ENCODE results near the gene DPYSL3. TPM values are rescaled to one million over a fixed set of nuclear protein-coding genes. Genes with fewer than 3 reads are reported as not detected.
"Not testable (repeated sequence)": the region's sequence is repeated elsewhere in the genome, so short reads cannot be mapped to it uniquely, and the experiment has no call there.

The DPYSL3 gene
- 126 and 161 TPM in 2 replicates for total RNA-seq

DNA sequence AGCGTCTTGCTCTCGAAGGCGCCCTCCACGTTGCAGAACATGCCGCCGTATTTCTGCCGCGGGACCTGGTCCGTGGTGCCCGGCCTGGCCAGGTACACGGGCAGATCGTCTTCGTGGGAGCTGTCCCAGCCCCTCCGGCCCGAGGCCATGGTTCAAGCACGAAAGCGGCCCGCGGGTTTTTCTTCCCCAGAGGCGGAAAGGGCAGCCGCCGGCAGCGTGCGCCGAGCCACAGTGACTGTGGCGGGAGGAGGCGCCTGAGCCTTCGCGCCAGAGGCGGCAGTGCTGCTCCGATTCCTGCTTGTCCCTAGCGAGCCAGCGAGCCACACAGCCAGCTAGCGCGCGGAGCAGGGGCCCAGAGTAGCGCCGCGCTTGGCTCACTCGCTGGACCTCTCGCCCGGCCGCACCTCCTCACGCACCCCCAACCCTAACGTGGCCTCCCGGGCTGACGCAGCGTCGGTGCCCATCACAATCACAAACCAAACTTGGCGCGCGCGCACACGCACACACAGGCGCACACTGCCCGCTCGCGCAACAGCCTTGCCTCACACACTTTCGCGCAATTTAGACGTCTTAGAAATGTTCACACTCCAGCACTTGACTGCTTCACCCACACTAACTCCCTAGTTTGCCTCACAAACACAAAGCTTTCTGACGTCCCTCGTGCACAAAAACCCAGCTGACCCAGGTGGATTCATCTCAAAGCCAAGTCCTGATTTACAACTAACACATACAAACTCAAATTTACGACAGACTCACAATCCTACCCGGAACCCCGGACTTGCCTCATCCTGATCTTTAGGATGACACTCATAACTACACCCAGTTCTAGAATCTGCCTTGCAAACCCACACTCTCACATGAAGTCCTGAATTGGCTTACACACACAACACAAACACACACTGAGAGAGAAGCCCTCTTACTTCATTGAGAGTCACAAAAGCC lies at the start of gene DPYSL3:
Gene DPYSL3 (minus strand): TSS at position 359 of the 942 bp plus-strand sequence. CDS start 210 bp downstream, at position 149.
- H3K4me3 ChIP-seq (ENCODE audit: low read depth, low read length) = peak within 1 kb of the TSS; percentile 89
- peak; percentile 79 for DNase-seq (ENCODE audit: low read depth)
- TF ChIP-seq, protein P1, sequence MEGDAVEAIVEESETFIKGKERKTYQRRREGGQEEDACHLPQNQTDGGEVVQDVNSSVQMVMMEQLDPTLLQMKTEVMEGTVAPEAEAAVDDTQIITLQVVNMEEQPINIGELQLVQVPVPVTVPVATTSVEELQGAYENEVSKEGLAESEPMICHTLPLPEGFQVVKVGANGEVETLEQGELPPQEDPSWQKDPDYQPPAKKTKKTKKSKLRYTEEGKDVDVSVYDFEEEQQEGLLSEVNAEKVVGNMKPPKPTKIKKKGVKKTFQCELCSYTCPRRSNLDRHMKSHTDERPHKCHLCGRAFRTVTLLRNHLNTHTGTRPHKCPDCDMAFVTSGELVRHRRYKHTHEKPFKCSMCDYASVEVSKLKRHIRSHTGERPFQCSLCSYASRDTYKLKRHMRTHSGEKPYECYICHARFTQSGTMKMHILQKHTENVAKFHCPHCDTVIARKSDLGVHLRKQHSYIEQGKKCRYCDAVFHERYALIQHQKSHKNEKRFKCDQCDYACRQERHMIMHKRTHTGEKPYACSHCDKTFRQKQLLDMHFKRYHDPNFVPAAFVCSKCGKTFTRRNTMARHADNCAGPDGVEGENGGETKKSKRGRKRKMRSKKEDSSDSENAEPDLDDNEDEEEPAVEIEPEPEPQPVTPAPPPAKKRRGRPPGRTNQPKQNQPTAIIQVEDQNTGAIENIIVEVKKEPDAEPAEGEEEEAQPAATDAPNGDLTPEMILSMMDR (IDR thresholded peaks at IDR 0.05; ENCODE audit: insufficient read depth, low read depth, low read length) = peak; percentile 35

DNA sequence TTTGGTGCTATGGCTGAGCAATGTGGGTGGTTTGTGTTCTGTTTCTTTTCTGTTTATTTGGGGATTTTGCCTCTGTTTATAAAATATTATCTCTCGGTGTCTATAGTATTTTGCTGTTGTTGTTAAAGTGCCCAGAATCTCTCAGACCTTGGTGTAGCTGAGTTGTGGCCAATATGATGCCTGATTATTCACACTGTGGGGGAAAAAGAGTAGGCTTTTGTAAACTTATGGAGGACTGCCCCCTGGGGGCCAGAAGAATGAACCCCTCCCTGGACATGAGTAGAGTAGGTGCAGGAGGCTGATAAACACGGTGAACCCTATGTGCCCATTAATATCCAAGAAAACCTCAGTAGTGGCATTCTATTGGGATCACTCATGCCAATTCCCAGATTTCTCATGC lies 49.0 kb upstream of the DPYSL3 start:
- TF ChIP-seq, protein P1 (IDR thresholded peaks at IDR 0.05; ENCODE audit: insufficient read depth, low read depth, low read length) = peak; percentile 86
- peak; percentile 91 for DNase-seq (ENCODE audit: low read depth)

DNA sequence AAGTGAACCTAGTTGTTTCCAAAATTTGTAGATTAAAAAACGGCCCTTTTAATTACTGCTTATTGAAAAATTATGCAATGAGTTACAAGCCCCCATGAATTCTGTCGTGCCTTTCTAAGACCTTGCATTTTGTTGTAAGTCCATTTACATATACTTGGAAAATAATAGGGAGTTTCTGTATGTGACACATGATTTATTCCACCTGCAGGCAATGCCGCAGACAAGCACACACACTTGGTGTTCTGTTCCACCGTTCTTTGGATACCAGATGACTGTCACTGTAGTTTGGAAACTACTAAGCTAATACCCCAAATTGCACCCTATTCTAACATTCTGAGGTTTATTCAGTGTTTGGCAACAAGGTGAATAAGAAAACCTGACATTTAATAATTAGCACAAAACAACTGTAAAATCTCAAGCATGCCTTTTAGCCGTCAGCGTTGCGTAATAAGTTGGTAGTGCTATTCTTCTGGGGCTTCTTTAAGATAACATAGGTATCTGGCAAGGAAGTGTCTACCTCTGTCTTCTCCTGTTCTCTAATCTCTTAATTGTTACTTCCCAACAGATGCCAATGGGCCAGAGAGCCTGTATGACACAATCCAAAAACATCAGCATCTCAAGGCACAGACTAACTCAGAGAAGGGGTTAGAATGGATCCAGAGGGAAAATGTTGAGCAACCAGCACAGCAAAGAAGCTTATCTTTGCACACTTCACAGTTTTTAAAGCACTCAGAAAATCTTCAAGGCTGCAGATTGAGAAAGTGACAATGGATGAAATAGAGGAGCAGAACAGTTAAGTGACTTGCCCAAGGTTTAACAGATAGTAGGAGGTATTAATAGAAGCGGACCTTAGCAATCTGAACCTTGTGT lies 48.2 kb upstream of the DPYSL3 start:
- no peak overlapping the region for H3K4me3 ChIP-seq (ENCODE audit: low read depth, low read length)
- TF ChIP-seq, protein P1 (IDR thresholded peaks at IDR 0.05; ENCODE audit: insufficient read depth, low read depth, low read length) = no peak
- DNase-seq (ENCODE audit: low read depth) = peak; percentile 78

More for the DNA sequence above, 49.0 kb upstream of the DPYSL3 start:
- H3K4me3 ChIP-seq (ENCODE audit: low read depth, low read length) = no peak overlapping the region

DNA sequence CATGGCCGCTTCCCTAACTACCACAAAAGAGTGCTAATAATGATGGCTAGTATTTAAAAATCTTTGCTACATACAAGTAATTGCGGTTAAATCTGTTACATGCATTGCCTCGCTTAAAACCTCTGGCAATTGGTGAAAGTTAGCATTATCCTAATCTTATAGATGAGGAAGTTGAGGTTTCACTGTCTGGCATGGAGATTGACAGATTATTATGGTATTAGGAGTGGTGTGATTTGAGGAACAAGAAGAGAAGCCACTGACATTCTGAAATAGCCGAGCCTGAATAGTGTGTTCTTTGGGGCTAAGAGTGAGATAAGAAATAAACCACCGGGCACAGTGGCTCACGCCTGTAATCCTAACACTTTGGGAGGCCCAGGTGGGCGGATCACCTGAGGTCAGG lies 45.3 kb upstream of the DPYSL3 start:
- no peak overlapping the region for H3K4me3 ChIP-seq (ENCODE audit: low read depth, low read length)
- TF ChIP-seq, protein P1 (IDR thresholded peaks at IDR 0.05; ENCODE audit: insufficient read depth, low read depth, low read length) = no peak
- no peak for DNase-seq (ENCODE audit: low read depth)

DNA sequence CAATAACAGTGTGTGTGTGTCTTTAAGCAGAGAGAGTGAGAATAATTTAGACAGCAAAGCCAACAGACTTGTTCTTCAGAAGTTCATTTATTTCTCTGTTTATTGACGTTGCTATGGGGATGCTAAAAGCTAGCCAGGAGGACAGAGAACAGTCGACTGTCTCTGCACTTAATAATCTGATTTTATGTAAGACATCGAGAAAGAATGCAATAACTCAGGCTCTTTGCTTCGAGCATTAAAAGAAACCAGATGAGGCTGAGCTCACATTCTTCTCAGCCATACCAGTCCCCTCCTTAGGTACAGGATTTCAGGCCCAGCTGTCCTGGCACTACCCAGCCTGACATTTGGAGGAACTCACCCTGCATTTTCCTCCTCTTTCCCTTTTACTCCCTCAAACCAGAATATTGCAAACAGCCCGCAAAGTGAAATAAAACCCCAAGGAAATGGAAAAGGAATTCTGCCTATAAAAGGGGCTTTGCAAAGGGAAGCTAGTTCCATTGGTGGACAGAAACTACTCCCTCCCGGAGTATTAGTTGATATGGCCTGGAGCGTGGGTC lies 44.5 kb upstream of the DPYSL3 start:
- TF ChIP-seq, protein P1 (IDR thresholded peaks at IDR 0.05; ENCODE audit: insufficient read depth, low read depth, low read length) = no peak
- peak; percentile 89 for DNase-seq (ENCODE audit: low read depth)
- H3K4me3 ChIP-seq (ENCODE audit: low read depth, low read length) = peak overlapping the region; percentile 5

DNA sequence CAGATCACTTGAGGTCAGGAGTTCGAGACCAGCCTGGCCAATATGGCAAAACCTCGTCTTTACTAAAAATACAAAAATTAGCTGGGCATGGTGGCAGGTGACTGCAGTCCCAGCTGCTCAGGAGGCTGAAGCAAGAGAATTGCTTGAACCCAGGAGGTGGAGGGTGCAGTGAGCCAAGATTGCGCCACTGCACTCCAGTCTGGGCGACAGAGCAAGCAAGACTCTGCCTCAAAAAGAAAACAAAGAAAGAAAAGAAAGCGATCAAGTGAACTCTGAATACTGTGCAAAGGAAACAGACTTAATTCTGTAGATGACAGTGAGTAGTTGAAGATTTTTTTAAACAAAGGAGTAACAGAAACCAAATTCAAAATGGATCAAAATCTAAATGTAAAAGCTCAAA lies 43.9 kb upstream of the DPYSL3 start:
- not testable (repeated sequence) for H3K4me3 ChIP-seq (ENCODE audit: low read depth, low read length)

More for the DNA sequence above, 43.9 kb upstream of the DPYSL3 start:
- DNase-seq (ENCODE audit: low read depth) = not testable (repeated sequence)
